Esophagus squamous epithelium (tissue), 5 donors: ENCODE data around the gene CEL. TPM values are rescaled to one million over a fixed set of nuclear protein-coding genes. Genes with fewer than 3 reads are reported as not detected.
"Not testable (repeated sequence)": the region's sequence is repeated elsewhere in the genome, so short reads cannot be mapped to it uniquely, and the experiment has no call there.

Experiments used
- DNase-seq: peaks from one replicate; lab custom pipeline; 2025; lab: John Stamatoyannopoulos, UW
- H3K27ac ChIP-seq, 4 donors: fragments of 200-600 bp; sonication (generic); one replicate each; pipeline ENCODE4 v1.5.1; 2016 to 2019; ENCODE audit warnings: mild to moderate bottlenecking in 1 of 4
- H3K27me3 ChIP-seq, 4 donors: fragments of 200-600 bp; sonication (generic); 1 replicate in 3 of 4; 2 replicates in 1 of 4; pipeline versions ENCODE4 v1.5.1 to v1.6.0; 2017 to 2021; ENCODE audit warnings: antibody characterized with exemption in 1 of 4
- H3K36me3 ChIP-seq, 3 donors: fragments of 200-600 bp; sonication (generic); one replicate each; pipeline ENCODE4 v1.5.1; 2016 to 2019
- H3K4me1 ChIP-seq, 3 donors: fragments of 200-600 bp; sonication (generic); one replicate each; pipeline ENCODE4 v1.5.1; 2017 to 2019
- H3K4me3 ChIP-seq, 4 donors: fragments of 200-600 bp; sonication (generic); 1 replicate in 3 of 4; 2 replicates in 1 of 4; pipeline ENCODE4 v1.5.1; 2016 to 2019; ENCODE audit warnings: mild to moderate bottlenecking in 2 of 4, moderate library complexity in 1 of 4
- H3K9me3 ChIP-seq, 3 donors: fragments of 200-600 bp; sonication (generic); one replicate each; pipeline ENCODE4 v1.5.1; 2016 to 2019
- POLR2A ChIP-seq, 4 donors: fragments of 450-650 bp; IDR thresholded peaks; one replicate each; pipeline ENCODE4 v1.6.1; 2017; ENCODE audit warnings: antibody characterized with exemption in 4 of 4, mild to moderate bottlenecking in 4 of 4, moderate library complexity in 3 of 4
- WGBS, 2 donors: methylation state at CpG; one replicate each; pipeline ENCODE4 v1.1.5; 2018; 5-methylcytosine and 5-hydroxymethylcytosine counted together
- intact Hi-C: fragments of 100-400 bp; cut with DNase I; formaldehyde crosslinking; loops from one replicate; pipeline ENCODE4 v1.15.0; 2022
- total RNA-seq, 4 donors: library from RNA; depleted of rRNA; stranded (reverse); fragments of >200 nt; gene quantifications; one replicate each; pipeline ENCODE4 v1.1.0, GENCODE V29; 2016
- TF ChIP-seq, protein P1 (sequence below), 6 experiments: fragments of 450-650 bp in 4 of 6; fragments of 200-600 bp in 2 of 6; sonication (generic) in 2 of 6; IDR thresholded peaks; one replicate each; pipeline ENCODE4 v1.5.1; 2016 to 2019; ENCODE audit warnings: antibody characterized with exemption in 6 of 6, mild to moderate bottlenecking in 4 of 6, moderate library complexity in 4 of 6
- donor health status: DM: yes; HTN: yes; CAD: no.

The CEL gene
- total RNA-seq, 4 donors from 2014 or later = 1.9 to 7.6 (median 3.5) TPM

- TF ChIP-seq, protein P1, sequence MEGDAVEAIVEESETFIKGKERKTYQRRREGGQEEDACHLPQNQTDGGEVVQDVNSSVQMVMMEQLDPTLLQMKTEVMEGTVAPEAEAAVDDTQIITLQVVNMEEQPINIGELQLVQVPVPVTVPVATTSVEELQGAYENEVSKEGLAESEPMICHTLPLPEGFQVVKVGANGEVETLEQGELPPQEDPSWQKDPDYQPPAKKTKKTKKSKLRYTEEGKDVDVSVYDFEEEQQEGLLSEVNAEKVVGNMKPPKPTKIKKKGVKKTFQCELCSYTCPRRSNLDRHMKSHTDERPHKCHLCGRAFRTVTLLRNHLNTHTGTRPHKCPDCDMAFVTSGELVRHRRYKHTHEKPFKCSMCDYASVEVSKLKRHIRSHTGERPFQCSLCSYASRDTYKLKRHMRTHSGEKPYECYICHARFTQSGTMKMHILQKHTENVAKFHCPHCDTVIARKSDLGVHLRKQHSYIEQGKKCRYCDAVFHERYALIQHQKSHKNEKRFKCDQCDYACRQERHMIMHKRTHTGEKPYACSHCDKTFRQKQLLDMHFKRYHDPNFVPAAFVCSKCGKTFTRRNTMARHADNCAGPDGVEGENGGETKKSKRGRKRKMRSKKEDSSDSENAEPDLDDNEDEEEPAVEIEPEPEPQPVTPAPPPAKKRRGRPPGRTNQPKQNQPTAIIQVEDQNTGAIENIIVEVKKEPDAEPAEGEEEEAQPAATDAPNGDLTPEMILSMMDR (IDR thresholded peaks at IDR 0.05) = no peak
- TF ChIP-seq POLR2A (IDR thresholded peaks at IDR 0.05) = no peak
- no peak for DNase-seq
- WGBS, 2 donors = 89 to 100% methylated on average over 2 to 4 of the region's 4 CpGs
- no peaks in the 10 kb centered on the region for H3K9me3 ChIP-seq
- intact Hi-C loops = no loop called here
- H3K4me1 ChIP-seq = no peaks in the 10 kb centered on the region
- H3K27me3 ChIP-seq = no peaks in the 10 kb centered on the region
- no peak overlapping the region for H3K27ac ChIP-seq
- H3K4me3 ChIP-seq = no peak overlapping the region
- H3K36me3 ChIP-seq = no peaks in the 10 kb centered on the region
Observed at GRCh38 chr9:133076691-133077090, 14.9 kb downstream of the CEL start.

DNA sequence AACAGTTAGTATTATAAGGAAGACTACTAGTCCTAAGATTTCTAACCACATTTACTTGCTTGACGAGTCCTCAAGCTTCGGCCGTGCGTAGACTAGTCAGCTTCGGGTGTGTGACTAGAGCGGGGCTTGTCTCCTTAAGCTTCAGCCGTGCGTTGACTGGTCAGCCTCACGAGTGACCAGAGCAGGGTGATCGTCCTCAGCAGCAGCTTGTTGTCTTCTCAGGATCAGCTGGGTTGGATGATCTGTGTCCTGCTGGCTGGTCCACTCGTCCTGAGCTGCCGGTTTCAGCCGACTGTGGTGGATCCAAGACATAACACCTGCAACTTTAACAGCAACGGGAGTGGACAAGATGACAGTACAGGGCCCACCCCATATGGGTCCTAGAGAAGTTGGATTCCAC is 16.7 kb downstream of the CEL start:
- 83% methylated on average over 2 of the region's 14 CpGs; no CpG with 5 or more reads in 1 of the 2 donors for WGBS, 2 donors
- intact Hi-C loops = no loop called here
- Histone ChIP-seq H3K27ac (no peak overlapping the region), H3K4me3 (no peak overlapping the region), H3K4me1 (no peaks in the 10 kb centered on the region), H3K9me3 (no peaks in the 10 kb centered on the region), H3K36me3 (no peaks in the 10 kb centered on the region), H3K27me3 (no peaks in the 10 kb centered on the region)
- TF ChIP-seq, protein P1 (IDR thresholded peaks at IDR 0.05) = no peak
- no peak for TF ChIP-seq POLR2A (IDR thresholded peaks at IDR 0.05)
- no peak for DNase-seq

GRCh38 chr9:133080161-133080560 is 18.4 kb downstream of the CEL start:
- H3K27me3 ChIP-seq = no peaks in the 10 kb centered on the region
- no peak for DNase-seq
- H3K4me3 ChIP-seq = no peak overlapping the region
- H3K36me3 ChIP-seq = no peaks in the 10 kb centered on the region
- WGBS, 2 donors = 88 to 89% methylated on average over 7 of the region's 7 CpGs
- no peak overlapping the region for H3K27ac ChIP-seq
- intact Hi-C loops = no loop called here
- no peaks in the 10 kb centered on the region for H3K4me1 ChIP-seq
- H3K9me3 ChIP-seq = no peaks in the 10 kb centered on the region
- TF ChIP-seq, protein P1 (IDR thresholded peaks at IDR 0.05) = no peak

DNA sequence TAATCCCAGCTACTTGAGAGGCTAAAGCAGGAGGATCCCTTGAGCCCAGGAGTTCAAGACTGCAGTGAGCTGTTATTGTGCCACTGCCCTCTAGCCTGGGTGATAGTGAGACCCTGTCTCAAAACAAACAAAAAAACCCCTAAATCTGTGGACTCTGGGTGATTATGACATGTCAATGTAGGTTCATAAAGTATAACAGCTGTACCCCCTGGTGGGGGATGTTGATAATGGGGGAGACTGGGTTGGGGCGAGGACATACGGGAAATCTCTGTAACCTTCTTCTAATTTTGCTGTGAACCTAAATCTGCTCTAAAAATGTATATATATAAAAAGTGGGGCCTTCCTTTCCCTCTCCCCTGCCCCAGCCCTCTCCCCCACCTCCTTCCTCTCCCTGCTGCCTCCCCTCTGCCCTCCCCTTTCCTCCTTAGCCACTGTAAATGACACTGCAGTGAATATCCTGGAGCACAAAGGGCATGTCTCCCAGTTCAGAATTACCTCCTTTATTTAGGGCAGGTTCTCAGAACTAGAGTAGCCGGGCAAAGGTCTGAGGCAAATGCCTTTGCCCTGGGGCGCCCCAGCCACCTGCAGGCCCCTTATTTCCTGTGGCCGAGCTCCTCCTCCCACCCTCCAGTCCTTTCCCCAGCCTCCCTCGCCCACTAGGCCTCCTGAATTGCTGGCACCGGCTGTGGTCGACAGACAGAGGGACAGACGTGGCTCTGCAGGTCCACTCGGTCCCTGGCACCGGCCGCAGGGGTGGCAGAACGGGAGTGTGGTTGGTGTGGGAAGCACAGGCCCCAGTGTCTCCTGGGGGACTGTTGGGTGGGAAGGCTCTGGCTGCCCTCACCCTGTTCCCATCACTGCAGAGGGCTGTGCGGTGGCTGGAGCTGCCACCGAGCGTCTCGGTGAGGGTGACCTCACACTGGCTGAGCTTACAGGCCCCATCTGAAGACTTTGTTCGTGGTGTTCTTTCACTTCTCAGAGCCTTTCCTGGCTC is 19.3 kb downstream of the CEL start:
- H3K36me3 ChIP-seq, H3K27me3 ChIP-seq, intact Hi-C loops, H3K4me1 ChIP-seq, DNase-seq, H3K4me3 ChIP-seq, H3K27ac ChIP-seq, H3K9me3 ChIP-seq: not testable (repeated sequence)
- 72 to 80% methylated on average over 4 to 7 of the region's 18 CpGs for WGBS, 2 donors

GRCh38 chr9:133081957-133082644 is 20.3 kb downstream of the CEL start:
- intact Hi-C loops, H3K4me1 ChIP-seq, H3K4me3 ChIP-seq, DNase-seq, H3K27ac ChIP-seq, H3K36me3 ChIP-seq, H3K9me3 ChIP-seq, H3K27me3 ChIP-seq: not testable (repeated sequence)
- WGBS, 2 donors = 62% methylated on average over 3 of the region's 12 CpGs; no CpG with 5 or more reads in 1 of the 2 donors

GRCh38 chr9:133083688-133084087 is 21.9 kb downstream of the CEL start:
- no CpG with 5 or more reads among the region's 9 CpGs for WGBS, 2 donors
- DNase-seq, H3K4me3 ChIP-seq, H3K4me1 ChIP-seq, H3K27ac ChIP-seq, intact Hi-C loops, H3K27me3 ChIP-seq, H3K9me3 ChIP-seq, H3K36me3 ChIP-seq: not testable (repeated sequence)

DNA sequence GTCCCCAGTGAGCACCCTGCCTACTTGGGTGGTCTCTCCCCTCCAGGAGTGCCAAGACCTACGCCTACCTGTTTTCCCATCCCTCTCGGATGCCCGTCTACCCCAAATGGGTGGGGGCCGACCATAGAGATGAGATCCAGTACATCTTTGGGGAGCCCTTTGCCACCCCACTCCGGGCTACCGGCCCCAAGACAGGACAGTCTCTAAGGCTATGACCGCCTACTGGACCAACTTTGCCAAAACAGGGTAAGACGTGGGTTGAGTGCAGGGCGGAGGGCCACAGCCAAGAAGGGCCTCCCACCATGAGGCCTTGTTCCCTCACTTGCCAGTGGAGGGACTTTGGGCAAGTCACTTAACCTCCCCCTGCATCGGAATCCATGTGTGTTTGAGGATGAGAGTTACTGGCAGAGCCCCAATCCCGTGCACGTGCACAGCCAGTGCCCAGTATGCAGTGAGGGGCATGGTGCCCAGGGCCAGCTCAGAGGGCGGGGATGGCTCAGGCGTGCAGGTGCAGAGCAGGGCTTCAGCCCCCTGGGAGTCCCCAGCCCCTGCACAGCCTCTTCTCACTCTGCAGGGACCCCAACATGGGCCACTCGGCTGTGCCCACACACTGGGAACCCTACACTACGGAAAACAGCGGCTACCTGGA is 24.6 kb downstream of the CEL start:
- intact Hi-C loops, DNase-seq, H3K9me3 ChIP-seq, H3K27ac ChIP-seq, H3K4me3 ChIP-seq, H3K27me3 ChIP-seq, H3K4me1 ChIP-seq, H3K36me3 ChIP-seq: not testable (repeated sequence)
- WGBS, 2 donors = no CpG with 5 or more reads among the region's 17 CpGs
